ENCODE measurements around the gene GAA.

Gene GAA

GRCh38 chr17:80097844-80098691 is 3.3 kb upstream of the GAA start:
- H3K4me3 ChIP-seq (ENCODE audit: low read depth, low read length) = no peak overlapping the region
- no peak for TF ChIP-seq CTCF (conservative IDR thresholded peaks at IDR 0.05; ENCODE audit: low read depth, low read length)
- no peak for DNase-seq (ENCODE audit: low read depth)

GRCh38 chr17:80099291-80100034 is 1.9 kb upstream of the GAA start:
- DNase-seq (ENCODE audit: low read depth) = no peak
- no peak overlapping the region for H3K4me3 ChIP-seq (ENCODE audit: low read depth, low read length)
- TF ChIP-seq CTCF (conservative IDR thresholded peaks at IDR 0.05; ENCODE audit: low read depth, low read length) = no peak

GRCh38 chr17:80100035-80100323 is 1.4 kb upstream of the GAA start:
- DNase-seq (ENCODE audit: low read depth) = no peak
- no peak overlapping the region for H3K4me3 ChIP-seq (ENCODE audit: low read depth, low read length)
- TF ChIP-seq CTCF (conservative IDR thresholded peaks at IDR 0.05; ENCODE audit: low read depth, low read length) = no peak

- TF ChIP-seq CTCF (conservative IDR thresholded peaks at IDR 0.05; ENCODE audit: low read depth, low read length) = no peak
- peak; percentile 48 for DNase-seq (ENCODE audit: low read depth)
Observed at GRCh38 chr17:80101946-80102663, 724 bp downstream of the GAA start.

GRCh38 chr17:80102664-80103448 is 1.5 kb downstream of the GAA start:
- no peak for DNase-seq (ENCODE audit: low read depth)
- peak overlapping the region; percentile 87 for H3K4me3 ChIP-seq (ENCODE audit: low read depth, low read length)
- TF ChIP-seq CTCF (conservative IDR thresholded peaks at IDR 0.05; ENCODE audit: low read depth, low read length) = no peak

More at GRCh38 chr17:80101946-80102663, 724 bp downstream of the GAA start:
- peak overlapping the region; percentile 87 for H3K4me3 ChIP-seq (ENCODE audit: low read depth, low read length)

- TF ChIP-seq CTCF (conservative IDR thresholded peaks at IDR 0.05; ENCODE audit: low read depth, low read length) = no peak
- H3K4me3 ChIP-seq (ENCODE audit: low read depth, low read length) = no peak overlapping the region
- DNase-seq (ENCODE audit: low read depth) = no peak
Observed at GRCh38 chr17:80103449-80104085, 2.2 kb downstream of the GAA start.

Measured in choroid plexus epithelial cell (primary cell).